Thoracic aorta (tissue), 2 donors: ENCODE results near the gene UVRAG. TPM values are rescaled to one million over a fixed set of nuclear protein-coding genes. Genes with fewer than 3 reads are reported as not detected.

ENCODE experiments used
- ATAC-seq: fragments of 150-250 bp; one replicate; pipeline ENCODE4 v1.8.0; 2017; ENCODE audit warnings: low read depth; ENCODE audit not compliant: insufficient number of reproducible peaks, low FRiP score
- DNase-seq: peaks from one replicate; pipeline ENCODE4 v3.0.0-alpha.2; 2020; ENCODE audit warnings: low spot score
- H3K27ac ChIP-seq, 2 donors: fragments of 200-600 bp; sonication (generic); 1 replicate in 1 of 2; 2 replicates in 1 of 2; pipeline ENCODE4 v1.5.1; 2016; ENCODE audit warnings: mild to moderate bottlenecking in 2 of 2, moderate library complexity in 2 of 2
- H3K27me3 ChIP-seq: fragments of 200-600 bp; sonication (generic); replicated peaks from 2 replicates; pipeline ENCODE4 v1.6.0; 2016; ENCODE audit warnings: mild to moderate bottlenecking; ENCODE audit not compliant: insufficient read depth
- H3K36me3 ChIP-seq: fragments of 200-600 bp; sonication (generic); one replicate; pipeline ENCODE4 v1.5.1; 2016
- H3K4me1 ChIP-seq, 2 donors: fragments of 200-600 bp; sonication (generic); 1 replicate in 1 of 2; 2 replicates in 1 of 2; pipeline versions ENCODE4 v1.5.1 to v1.6.0; 2016; ENCODE audit warnings: low read depth in 2 of 2, mild to moderate bottlenecking in 1 of 2; ENCODE audit not compliant: control insufficient read depth in 1 of 2
- H3K4me3 ChIP-seq: fragments of 200-600 bp; sonication (generic); 2 replicates; pipeline ENCODE4 v1.5.1; 2016; ENCODE audit warnings: mild to moderate bottlenecking
- H3K9me3 ChIP-seq: fragments of 200-600 bp; sonication (generic); 2 replicates; pipeline ENCODE4 v1.5.1; 2016
- CTCF ChIP-seq: fragments of 200-600 bp; sonication (generic); IDR thresholded peaks from one replicate; pipeline ENCODE4 v1.5.1; 2019; ENCODE audit warnings: antibody characterized with exemption
- total RNA-seq, 2 donors: library from RNA; depleted of rRNA; stranded (reverse); fragments of >200 nt; gene quantifications; one replicate each; pipeline versions ENCODE4 v1.1.0 to v1.2.3, GENCODE V29; 2016

The UVRAG gene
- total RNA-seq, 2 donors from 2014 or later: 20.4 to 27.7 TPM

GRCh38 chr11:75900848-75901247, 85.8 kb downstream of the UVRAG start:
- Histone ChIP-seq H3K27ac (no peak overlapping the region), H3K9me3 (no peaks in the 10 kb centered on the region), H3K4me3 (no peak overlapping the region), H3K36me3 (no peaks in the 10 kb centered on the region), H3K4me1 (peaks cover 0 to 6% of the 10 kb centered on the region in 2 donors), H3K27me3 (no peaks in the 10 kb centered on the region)
- TF ChIP-seq CTCF: no peak
- DNase-seq: no peak
- ATAC-seq: no peak

GRCh38 chr11:75902631-75903030, 87.6 kb downstream of the UVRAG start:
- no peak for ATAC-seq

GRCh38 chr11:75903276-75903675, 88.3 kb downstream of the UVRAG start:
- no peak overlapping the region for H3K4me3 ChIP-seq
- no peaks in the 10 kb centered on the region for H3K9me3 ChIP-seq
- DNase-seq (no peak), ATAC-seq (no peak)
- no peaks in the 10 kb centered on the region for H3K27me3 ChIP-seq
- H3K36me3 ChIP-seq: no peaks in the 10 kb centered on the region
- peaks cover 0 to 6% of the 10 kb centered on the region in 2 donors for H3K4me1 ChIP-seq
- TF ChIP-seq CTCF: no peak
- no peak overlapping the region for H3K27ac ChIP-seq

More at GRCh38 chr11:75902631-75903030, 87.6 kb downstream of the UVRAG start:
- Histone ChIP-seq H3K36me3 (no peaks in the 10 kb centered on the region), H3K27me3 (no peaks in the 10 kb centered on the region), H3K27ac (no peak overlapping the region), H3K4me1 (peaks cover 0 to 6% of the 10 kb centered on the region in 2 donors), H3K9me3 (no peaks in the 10 kb centered on the region), H3K4me3 (no peak overlapping the region)
- TF ChIP-seq CTCF: no peak
- no peak for DNase-seq

- no peaks in the 10 kb centered on the region for H3K27me3 ChIP-seq
- DNase-seq (no peak), ATAC-seq (no peak)
- no peaks in the 10 kb centered on the region for H3K9me3 ChIP-seq
- H3K27ac ChIP-seq: no peak overlapping the region
- H3K4me3 ChIP-seq: no peak overlapping the region
- no peaks in the 10 kb centered on the region for H3K36me3 ChIP-seq
- TF ChIP-seq CTCF: no peak
- H3K4me1 ChIP-seq: peaks cover 0 to 2% of the 10 kb centered on the region in 2 donors
Observed at GRCh38 chr11:75905434-75905833, 90.4 kb downstream of the UVRAG start.

- H3K27me3 ChIP-seq: no peaks in the 10 kb centered on the region
- no peak overlapping the region for H3K27ac ChIP-seq
- no peak for TF ChIP-seq CTCF
- DNase-seq (no peak), ATAC-seq (no peak)
- H3K4me3 ChIP-seq: no peak overlapping the region
- H3K9me3 ChIP-seq: no peaks in the 10 kb centered on the region
- H3K4me1 ChIP-seq: no peaks in the 10 kb centered on the region
- H3K36me3 ChIP-seq: no peaks in the 10 kb centered on the region
Observed at GRCh38 chr11:75907906-75908527, 93.0 kb downstream of the UVRAG start.
